Eye (tissue), 1 donor: ENCODE results near the gene ZFAND3.
"Not testable (repeated sequence)": the region's sequence is repeated elsewhere in the genome, so short reads cannot be mapped to it uniquely, and the experiment has no call there.

Experiments
- DNase-seq: peaks from one replicate; pipeline ENCODE4 v3.0.0-alpha.2; 2015

Gene ZFAND3

DNA sequence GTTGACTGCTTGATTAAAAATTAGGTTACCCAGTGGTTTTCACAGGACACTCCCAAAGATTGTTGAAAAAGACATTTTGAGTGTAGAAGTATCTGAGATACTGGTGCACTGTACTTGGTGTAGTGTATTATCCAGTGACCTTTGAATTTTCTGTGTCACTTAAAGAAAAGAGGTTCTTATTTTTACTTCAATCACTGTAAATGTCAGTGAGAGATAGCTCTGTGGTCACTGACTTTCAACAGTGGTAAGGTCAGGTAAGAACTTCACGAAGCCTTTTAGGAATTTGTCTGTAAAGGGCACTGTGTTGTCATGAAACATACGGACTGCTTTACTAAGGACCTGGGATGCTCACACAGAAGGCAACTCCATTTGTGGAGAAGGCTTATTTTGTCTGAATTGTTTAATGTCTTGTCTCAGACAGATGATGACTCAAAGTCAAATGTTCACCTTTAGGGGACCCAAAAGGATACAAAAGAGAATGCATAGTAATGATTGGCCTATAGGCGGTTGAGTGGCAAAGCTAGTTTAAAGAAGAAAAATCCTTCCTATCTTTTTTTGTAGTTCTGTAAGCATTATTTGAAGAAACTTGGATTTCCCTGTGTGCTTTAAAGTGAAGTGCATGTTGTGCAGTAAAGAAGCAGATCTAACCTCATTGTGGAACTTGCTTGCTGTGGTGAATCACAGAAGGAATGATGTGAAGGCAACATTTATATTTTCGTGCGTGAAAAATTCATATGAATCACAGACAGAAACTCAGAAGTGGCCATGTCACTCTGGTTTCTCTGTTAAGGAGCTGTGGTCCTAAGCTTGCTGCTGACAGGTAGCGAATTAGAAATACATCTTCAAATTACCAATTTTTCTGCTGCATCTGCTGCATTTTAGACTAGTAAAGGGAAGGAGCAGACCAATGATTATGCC is 47.3 kb downstream of the ZFAND3 start:
- DNase-seq = no peak

DNA sequence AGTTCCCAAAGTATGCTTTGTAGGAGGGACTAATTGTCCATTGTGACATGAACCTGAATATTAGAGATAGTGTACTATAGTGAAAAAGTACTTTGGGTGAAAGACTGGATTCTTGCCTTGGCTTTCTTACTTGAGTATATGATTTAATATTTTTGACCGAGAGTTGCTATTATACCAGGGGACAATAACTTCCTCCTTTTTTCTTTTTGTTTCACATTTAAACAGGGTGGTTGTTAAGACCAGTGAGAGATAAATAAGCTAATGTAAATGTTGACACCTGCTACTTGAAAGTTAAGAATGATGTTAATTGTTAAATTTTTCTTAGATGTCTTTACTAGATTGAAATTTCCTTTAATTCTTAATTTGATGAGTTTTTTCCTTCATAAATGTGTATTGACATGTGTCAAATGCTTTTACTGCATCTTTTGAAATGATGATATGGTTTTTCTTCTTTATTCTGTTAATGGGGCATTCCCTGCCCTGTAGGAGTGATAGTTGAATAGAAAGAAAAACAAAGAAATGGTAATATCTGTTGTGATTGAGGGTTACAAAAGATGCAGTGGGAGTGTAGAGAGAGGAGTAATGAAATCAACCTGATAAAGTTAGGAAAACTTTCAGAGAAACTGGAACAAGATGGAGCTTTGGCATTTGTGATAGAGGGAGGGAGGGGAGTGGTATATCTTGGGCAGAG is 48.4 kb downstream of the ZFAND3 start:
- DNase-seq = no peak

DNA sequence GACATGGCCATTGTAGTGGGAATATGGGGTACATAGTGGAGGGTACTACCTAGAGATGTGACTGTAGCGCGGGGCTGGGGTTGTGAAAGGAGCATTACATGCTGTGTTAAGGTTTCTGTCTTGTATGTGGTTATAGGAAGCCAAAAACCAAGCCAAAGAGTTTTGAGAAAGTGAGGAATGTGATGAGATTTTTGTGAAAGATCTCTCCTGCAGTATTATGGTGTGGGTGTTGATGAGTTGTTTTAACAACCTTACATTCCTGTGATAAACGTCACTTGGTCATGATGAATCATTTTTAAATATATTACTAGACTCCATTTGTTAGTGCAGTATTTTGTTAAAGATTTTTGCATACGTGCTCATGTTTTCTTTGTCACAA is 48.9 kb downstream of the ZFAND3 start:
- DNase-seq = no peak

DNA sequence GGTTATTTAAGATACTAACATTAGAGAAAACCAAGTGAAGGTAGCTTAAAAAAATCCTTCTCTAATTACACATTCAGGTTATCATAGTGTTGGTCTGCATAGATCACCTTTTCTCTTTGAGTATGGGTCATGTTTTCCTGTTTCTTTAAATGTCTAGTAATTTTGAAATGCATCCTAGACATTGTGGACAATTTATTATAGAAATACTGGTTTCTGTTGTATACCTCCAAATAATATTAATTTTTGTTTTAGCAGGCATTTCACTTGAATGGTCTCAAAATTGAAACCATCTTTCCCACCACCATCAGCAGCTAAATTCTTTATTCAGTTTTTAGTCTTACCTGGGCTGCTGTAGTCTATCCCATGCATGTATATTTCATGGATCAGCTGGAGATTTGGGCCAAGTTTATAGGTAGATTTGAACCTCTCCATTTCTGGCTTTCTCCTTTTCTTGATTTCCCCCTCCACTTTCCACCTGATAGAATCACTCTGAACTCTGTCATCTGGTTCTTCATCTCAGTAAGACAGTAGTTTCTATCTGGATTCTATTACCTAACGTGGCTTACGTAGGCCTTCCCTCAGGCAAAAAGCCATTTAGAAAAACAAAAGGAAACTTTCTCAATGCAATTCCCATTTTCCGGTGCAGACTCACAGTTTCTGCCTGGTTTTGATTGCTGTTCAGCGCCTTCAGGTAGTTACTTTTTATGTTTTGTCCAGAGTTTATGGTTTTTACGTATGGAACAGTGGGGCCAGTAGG is 52.3 kb downstream of the ZFAND3 start:
- no peak for DNase-seq

DNA sequence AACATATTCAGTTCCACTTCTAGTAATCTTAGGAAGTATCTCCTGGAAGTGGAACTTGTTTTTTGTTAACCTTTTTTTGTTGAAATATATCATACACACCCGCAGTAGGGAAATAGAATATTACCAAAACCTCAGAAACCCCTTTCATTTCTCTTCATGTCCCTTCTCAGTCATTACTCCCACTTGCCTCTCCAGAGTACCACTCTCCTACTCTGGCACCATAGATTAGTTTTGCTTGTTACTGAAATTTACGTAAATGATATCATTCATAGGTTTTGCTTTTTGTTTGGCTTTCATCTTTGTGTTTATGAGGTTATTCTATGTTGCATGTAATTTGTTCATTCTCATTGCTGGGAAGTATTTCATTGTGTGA is 52.8 kb downstream of the ZFAND3 start:
- no peak for DNase-seq

DNA sequence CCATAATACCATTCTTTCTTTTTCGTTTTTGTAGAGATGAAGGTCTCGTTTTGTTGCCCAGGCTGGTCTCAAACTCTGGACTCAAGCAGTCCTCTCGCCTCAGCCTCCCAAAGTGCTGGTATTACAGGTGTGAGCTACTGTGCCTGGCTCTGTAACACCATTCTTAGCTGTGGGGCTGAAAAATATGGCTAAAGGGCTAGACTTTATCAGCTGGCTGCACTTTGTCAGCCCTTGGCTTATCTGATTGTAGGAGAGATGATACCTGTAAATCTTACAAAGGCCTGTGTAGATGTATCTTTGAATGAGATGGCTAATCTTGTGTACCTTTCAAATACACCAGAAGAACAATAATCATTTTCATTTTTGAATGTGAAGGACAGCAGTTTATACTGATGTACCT is 55.2 kb downstream of the ZFAND3 start:
- no peak for DNase-seq

DNA sequence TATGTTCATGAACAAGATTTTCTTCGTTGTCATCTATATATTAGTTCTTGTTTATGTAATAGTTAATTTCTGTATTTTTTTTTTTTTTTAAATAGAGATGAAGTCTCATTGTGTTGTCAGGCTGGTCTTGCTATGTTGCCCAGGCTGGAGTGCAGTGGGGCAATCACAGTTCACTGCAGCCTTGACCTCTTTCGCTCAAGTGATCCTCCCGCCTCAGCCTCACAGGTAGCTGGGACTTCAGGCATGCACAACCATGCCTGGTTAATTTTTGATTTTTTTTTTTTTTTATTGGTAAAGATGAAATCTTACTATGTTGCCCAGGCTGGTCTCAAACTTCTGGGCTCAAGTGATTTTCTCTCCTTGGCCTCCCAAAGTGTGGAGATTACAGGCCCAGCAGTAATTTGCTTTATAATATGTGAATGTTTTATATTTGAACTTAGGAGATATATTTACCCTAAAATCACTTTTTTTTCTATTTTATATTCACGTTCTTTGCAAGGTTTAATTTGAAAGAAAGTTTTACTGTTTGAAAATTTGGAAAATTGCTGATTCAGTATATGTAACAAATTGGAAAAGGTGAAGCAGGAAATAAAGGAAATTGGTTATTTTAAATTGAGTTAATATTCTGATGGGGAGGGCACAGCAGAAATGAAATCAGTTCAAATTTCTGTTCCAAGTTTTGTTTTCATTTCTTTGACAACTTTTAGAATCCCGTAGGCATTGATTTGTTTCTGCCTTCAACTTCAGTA is 56.2 kb downstream of the ZFAND3 start:
- no peak for DNase-seq

DNA sequence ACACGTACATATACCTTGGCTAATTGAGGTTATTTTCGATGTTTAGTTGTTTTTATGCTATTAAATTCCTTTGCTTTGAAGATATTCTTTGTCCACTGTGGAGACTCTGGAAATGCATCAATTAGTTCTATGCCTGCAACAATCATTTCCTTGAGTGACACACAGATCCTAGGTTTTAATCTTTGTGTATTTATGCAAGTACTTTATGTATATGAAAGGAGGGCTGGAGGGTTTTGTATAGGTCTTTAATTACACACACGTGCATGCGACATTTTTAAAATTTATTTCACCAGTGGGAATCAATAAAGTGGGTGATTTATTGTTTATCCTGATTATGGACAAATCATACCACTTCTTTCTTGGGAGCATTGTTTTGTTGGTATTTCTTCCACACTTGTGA is 57.3 kb downstream of the ZFAND3 start:
- DNase-seq = no peak

DNA sequence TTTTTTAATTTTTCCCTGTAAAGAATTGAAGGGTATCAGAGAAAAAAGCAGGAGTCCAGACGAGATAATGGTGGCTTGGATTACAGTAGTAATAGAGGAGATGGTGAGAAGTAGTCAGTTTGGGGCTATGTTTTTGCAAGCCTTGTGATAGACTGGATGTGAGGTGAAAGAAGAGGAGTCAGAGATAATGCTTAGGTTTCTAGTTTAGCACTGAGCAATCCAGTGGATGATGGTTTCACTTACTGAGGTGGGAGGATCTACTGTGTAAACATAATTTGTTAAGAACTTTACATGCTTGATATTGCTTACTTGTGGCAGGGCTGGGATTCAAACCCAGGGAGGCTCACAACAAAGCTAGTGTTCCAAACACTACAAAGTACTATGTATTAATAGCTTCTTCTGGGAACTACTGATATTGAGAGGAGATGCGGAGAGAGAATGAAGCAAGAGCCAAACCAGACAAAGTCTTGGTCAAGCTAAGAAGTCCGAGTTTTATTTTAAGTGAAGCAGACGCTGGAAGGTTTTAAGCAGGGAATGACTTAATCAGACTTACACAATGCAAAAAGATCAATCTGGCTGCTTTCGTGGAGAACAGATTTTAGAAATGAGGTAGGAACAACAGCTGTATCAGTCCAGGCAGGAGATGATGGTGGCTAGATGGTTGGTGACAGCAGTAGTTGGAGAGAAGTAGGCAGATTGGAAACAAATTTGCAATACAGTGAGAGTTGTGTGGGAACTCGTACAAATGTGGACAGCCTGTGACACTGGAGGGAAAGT is 58.0 kb downstream of the ZFAND3 start:
- no peak for DNase-seq

DNA sequence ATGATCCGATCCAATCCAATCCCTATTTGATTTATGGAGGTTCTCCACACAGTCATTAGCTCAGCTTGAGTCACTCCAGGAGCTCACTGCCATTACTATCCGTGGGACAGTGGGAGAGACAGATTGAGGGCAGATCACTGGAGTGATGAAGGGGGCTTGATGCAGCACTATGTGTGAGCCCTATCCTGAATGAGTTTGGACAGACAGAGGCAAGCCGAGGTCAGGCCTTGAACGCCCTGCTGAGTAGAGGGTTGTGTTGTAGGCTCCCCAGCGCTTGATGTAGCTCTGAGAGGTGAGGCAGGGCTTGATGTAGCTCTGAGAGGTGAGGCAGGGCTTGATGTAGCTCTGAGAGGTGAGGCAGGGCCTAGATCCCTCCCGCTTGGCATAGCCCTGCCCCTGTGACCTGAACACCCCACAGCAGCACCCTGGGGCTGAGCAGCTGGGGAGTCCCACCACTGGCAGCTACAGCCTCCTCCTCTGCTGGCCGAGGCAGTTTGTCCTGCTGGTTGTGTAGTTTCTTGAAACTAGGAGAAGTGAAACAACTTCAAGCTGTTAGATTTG is 58.7 kb downstream of the ZFAND3 start:
- no peak for DNase-seq

DNA sequence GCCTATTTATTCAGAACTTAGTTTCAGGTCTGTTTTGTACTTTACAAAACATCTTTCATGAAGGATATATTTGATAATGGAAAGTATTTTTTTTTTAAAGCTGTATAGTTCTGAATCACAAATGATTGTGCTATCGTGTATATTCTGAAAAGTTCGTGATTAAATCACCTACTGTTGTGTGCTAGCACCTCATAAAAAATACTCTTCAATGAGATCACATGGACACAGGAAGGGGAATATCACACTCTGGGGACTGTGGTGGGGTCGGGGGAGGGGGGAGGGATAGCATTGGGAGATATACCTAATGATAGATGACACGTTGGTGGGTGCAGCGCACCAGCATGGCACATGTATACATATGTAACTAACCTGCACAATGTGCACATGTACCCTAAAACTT is 61.1 kb downstream of the ZFAND3 start:
- DNase-seq = not testable (repeated sequence)

DNA sequence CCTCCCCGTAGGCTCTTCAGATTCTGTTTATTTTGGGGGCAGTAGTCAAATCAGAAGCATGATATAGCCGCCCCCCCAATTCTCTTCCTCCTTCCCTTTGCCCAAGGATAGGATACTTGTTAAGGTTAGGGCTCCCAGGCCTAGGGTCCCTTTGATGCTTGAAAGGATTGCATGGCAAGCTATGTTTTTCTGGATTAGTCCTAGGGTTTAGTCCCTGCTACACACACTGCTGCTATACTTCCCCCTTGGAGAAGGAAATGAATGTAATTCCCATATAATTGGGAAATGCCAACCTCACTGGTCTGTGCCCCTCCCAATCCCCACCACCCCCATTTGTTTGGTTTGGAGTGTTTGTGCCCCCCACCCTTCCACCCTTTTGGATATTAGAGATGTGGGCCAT is 62.8 kb downstream of the ZFAND3 start:
- no peak for DNase-seq

DNA sequence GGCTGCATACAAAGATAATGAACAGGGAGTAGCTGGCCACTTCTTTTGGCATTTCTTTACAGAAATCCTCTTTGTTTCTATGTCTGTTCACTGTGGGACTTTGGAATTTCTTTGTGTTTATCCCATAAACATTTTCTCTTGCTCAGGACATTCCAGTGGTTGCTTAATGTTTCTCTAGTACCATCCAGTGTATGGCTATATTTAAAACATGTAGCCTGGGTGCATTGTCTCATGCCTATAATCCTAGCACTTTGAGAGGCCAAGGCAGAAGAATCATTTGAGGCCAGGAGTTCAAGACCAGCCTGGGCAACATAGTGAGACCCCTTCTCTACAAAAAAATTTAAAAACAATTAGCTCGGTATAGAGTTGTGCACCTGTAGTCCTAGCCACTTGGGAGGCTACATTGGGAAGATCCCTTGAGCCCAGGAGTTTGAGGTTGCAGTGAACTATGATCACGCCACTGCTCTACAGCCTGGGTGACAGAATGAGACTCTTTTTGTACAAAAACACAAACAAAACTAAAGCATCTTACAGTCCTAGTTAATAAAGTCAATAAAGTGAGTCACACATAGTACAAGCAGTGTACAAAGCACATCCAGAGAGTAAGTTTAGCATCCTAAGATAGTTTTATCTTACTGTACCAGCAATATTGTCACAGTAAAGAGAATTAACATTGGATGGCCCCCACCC is 63.3 kb downstream of the ZFAND3 start:
- no peak for DNase-seq

DNA sequence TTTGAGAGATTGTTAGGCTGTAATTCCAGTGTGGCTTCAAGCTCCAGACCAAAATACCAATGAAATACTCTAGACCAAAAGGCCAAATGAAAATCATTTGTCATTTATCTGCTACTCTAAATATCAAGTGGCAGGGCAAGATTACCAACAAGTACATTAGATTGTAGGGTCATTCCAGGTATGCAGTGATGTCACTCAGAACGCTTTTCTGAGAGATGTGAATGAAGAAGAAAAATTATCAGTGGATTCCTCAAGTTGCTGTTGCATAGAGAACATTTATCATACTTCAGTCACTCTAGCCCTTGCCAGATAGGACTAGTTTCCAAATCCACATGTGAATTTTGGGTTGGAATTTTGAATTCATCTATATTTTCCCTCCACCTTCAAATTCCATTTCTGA is 65.0 kb downstream of the ZFAND3 start:
- DNase-seq = no peak

DNA sequence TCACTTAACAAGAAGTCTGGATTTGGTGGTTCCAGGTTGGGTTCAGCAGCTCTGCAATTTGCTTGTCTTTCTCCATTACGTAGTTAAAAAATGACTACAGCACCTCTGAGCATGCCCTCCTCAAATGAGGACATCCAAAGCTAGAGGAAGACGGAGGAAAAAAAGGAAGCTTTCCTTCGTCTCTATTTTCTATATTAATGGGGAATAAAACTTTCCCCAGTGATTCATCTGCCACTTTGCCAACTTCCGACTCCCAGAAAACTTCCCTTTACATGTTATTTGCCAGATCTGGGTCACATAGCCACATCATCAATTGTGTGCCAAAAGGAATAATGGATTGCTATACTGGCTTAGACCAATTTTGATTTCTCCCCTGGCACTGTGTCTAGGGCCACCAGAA is 69.5 kb downstream of the ZFAND3 start:
- no peak for DNase-seq

DNA sequence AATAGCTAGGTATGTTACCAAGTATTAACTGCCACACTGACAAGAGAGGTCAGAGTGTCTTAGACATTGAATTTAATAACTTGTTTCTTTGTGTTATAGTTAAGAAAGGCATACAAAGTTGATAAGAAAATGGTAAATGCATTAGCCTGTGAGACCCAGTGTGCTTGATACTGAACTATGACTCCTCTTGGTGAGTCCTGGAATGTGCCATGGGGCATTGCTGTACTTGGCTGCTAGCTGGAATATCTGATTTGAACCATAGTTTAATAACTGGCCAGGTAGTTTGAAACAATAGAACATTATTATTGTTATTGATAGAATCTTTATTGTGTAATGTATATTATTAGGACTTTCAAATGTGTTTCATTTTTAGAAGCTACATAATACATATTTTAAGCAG is 70.0 kb downstream of the ZFAND3 start:
- DNase-seq = no peak

DNA sequence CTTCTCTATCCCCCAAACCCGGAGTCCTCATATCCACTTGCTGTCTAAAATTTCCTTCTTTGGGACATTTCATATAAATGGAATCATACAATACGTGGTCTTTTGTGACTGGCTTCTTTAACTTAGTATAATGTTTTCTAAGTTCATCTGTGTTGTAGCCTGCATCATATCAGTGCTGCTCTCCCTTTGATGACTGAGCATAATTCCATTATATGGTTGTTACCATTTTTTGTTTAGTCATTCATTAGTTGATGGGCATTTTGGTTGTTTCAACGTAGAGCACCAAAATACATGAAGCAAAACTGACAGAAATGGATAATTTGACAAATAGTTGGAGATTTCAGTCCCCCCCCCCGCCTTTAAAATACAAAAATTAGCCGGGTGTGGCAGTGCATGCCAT is 71.5 kb downstream of the ZFAND3 start:
- DNase-seq = no peak

DNA sequence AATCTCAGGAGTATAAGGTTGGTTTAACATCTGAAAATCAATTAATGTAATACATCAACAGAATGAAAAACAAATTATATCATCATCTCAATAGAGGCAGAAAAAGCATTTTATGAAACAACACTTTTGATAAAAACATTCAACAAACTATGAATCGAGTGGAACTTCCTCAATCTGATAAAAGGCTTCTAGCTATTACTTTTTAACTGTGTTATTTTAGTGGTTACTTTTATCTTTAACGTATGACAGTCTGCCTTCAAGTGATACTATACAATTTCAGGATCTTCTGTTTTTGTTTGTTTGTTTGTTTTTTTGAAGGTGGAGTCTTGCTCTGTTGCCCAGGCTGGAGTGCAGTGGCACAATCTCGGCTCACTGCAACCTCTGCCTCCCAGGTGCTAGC is 73.7 kb downstream of the ZFAND3 start:
- DNase-seq = no peak

DNA sequence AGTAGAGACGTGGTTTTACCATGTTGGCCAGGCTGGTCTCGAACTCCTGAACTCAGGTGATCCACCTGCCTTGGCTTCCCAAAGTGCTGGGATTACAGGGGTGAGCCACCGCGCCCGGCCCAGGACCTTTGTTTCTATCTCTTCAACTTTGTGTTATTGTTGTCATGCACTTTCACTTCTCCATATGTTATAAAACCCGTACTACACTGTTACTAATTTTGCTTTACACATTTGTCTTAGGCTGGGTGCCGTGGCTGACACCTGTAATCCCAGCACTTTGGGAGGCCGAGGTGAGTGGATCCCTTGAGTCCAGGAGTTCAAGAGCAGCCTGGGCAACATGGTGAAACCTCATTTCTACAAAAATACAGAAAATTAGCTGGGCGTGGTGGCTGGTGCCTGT is 74.2 kb downstream of the ZFAND3 start:
- not testable (repeated sequence) for DNase-seq

DNA sequence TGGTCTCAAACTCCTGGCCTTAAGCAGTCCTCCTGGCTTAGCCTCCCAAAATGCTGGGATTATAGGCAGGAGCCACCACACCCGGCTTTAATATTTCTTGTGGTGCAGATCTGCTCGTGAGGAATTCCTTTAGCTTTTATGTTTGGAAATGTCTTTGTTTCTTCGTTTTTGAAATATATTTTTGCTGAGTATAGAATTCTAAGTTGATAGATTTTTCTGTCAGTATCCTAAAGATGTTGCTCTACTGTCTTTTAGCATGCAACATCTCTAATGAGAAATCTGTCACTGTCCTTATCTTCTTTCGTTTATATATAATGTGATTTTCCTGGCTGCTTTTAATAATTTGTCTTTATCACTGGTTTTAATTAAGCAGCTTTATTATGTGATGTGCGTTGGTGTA is 75.1 kb downstream of the ZFAND3 start:
- no peak for DNase-seq

DNA sequence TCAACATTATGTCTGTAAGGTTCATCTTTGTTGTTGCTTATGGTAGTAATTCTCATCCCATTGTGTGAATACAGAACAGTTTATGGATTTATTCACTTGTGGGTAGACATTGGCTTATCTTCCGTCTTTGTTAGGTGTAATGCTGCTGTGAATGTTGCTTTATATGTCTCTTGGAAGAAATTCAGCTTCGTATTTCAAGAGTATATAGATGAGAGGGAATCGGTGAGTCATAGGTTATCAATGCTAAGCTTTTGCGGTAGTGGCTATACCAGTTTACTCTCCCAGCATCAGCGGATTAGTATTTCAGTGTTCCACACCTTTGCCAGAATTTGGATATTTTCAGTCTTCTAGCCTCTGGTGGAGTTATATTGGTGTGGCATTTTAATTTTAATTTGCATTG is 77.8 kb downstream of the ZFAND3 start:
- DNase-seq = no peak
